ENCODE measurements around the gene FBXW8. TPM values are rescaled to one million over a fixed set of nuclear protein-coding genes. Genes with fewer than 3 reads are reported as not detected.

FBXW8 gene
- total and polyA plus RNA-seq, 2 donors (not counting 3 experiments of a cell fraction or from before 2014, with no cell fraction given) = 15.4 TPM

DNA sequence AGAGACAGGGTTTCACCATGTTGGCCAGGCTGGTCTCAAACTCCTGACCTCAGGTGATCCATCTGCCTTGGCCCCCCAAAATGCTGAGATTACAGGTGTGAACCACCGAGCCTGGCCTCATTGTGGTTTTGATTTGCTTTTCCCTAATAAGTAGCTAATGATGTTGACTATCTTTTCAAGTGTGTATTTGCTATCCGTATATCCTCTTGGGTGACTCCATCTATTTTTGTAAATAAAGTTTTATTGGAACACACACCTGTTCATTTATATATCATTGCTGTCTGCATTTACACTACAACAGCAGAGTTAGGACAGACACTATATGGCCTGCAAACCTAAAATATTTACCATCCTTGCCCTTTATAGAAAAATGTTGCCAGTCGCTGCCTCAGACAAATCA is 15.8 kb upstream of the FBXW8 start:
- POLR2A ChIA-PET = no interaction called here
- no peak overlapping the region for H3K27ac ChIP-seq (ENCODE audit: insufficient read depth, low read depth, low read length)
- BruUV-seq (replicated peaks) = no TSS peak

More for the DNA sequence above, 15.8 kb upstream of the FBXW8 start:
- dilution Hi-C loops (cut with MboI; ENCODE audit: extremely low pct_ligation_motif_present, low sequenced_read_pairs) (no loop called here), intact Hi-C loops (cut with micrococcal nuclease) (no loop called here)
- Histone ChIP-seq H3K36me3 (ENCODE audit: control insufficient read depth in 2 of 2, extremely low read depth in 1 of 2, insufficient read depth in 2 of 2, low read length in 2 of 2) (no peaks in the 10 kb centered on the region), H2AFZ (ENCODE audit: low read depth, low read length) (no peak overlapping the region), H4K20me1 (replicated peaks; ENCODE audit: control insufficient read depth, extremely low read depth, insufficient read depth, low read length) (no peaks in the 10 kb centered on the region), H3K27me3 (ENCODE audit: control insufficient read depth in 2 of 2, insufficient read depth in 2 of 2, low read length in 2 of 2) (peaks cover 0 to 4% of the 10 kb centered on the region in 2 experiments), H3K4me1 (ENCODE audit: control insufficient read depth, extremely low read depth, insufficient read depth, low read length) (no peaks in the 10 kb centered on the region), H3K9ac (replicated peaks; ENCODE audit: extremely low read depth, insufficient read depth, low read length) (no peak overlapping the region), H3K4me3 (replicated peaks in 1 of 3; ENCODE audit: insufficient read depth in 1 of 3, low read depth in 1 of 3, low read length in 3 of 3) (no peak overlapping the region), H3K79me2 (ENCODE audit: control insufficient read depth, insufficient read depth, low read length) (no peaks in the 10 kb centered on the region), H3K9me1 (replicated peaks; ENCODE audit: control insufficient read depth, extremely low read depth, insufficient read depth, low read length) (no peaks in the 10 kb centered on the region), H3K4me2 (ENCODE audit: insufficient read depth, low read length) (no peak overlapping the region), H3K9me3 (replicated peaks; ENCODE audit: control insufficient read depth, insufficient read depth, low read length) (no peaks in the 10 kb centered on the region)
- TF ChIP-seq FOS (IDR thresholded peaks at IDR 0.05; ENCODE audit: borderline replicate concordance, insufficient read depth, low read length) (no peak), GATA2 (IDR thresholded peaks at IDR 0.05; ENCODE audit: insufficient read depth, insufficient read length, low read depth, low read length) (no peak), POLR2A (IDR thresholded peaks at IDR 0.05; ENCODE audit: low read depth, low read length) (no peak), EZH2 (IDR thresholded peaks at IDR 0.05; ENCODE audit: borderline replicate concordance, low read depth, low read length, severe bottlenecking) (no peak), JUN (IDR thresholded peaks at IDR 0.05; ENCODE audit: borderline replicate concordance, insufficient read depth, insufficient read length, low read depth) (no peak), MYC (IDR thresholded peaks at IDR 0.05; ENCODE audit: low read depth, low read length) (no peak), POLR2AphosphoS5 (IDR thresholded peaks at IDR 0.05; ENCODE audit: insufficient read depth, low read depth, low read length) (no peak)
- TF ChIP-seq, protein P1, sequence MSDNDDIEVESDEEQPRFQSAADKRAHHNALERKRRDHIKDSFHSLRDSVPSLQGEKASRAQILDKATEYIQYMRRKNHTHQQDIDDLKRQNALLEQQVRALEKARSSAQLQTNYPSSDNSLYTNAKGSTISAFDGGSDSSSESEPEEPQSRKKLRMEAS (IDR thresholded peaks at IDR 0.05; ENCODE audit: insufficient read depth, insufficient read length) = no peak
- TF ChIP-seq, protein P2, sequence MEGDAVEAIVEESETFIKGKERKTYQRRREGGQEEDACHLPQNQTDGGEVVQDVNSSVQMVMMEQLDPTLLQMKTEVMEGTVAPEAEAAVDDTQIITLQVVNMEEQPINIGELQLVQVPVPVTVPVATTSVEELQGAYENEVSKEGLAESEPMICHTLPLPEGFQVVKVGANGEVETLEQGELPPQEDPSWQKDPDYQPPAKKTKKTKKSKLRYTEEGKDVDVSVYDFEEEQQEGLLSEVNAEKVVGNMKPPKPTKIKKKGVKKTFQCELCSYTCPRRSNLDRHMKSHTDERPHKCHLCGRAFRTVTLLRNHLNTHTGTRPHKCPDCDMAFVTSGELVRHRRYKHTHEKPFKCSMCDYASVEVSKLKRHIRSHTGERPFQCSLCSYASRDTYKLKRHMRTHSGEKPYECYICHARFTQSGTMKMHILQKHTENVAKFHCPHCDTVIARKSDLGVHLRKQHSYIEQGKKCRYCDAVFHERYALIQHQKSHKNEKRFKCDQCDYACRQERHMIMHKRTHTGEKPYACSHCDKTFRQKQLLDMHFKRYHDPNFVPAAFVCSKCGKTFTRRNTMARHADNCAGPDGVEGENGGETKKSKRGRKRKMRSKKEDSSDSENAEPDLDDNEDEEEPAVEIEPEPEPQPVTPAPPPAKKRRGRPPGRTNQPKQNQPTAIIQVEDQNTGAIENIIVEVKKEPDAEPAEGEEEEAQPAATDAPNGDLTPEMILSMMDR (IDR thresholded peaks at IDR 0.05; ENCODE audit: extremely low read depth in 1 of 2, insufficient read depth in 1 of 2, low read depth in 1 of 2, low read length in 2 of 2) = no peak
- CTCF ChIA-PET = no interaction called here
- FAIRE-seq (no peak), DNase-seq (ENCODE audit: low read depth, low spot score) (no peak)

Data from endothelial cell of umbilical vein (primary cell).